Left lung (tissue), 10 donors: ENCODE data around the gene FGGY. TPM values are rescaled to one million over a fixed set of nuclear protein-coding genes. Genes with fewer than 3 reads are reported as not detected.

Experiments used
- ATAC-seq: fragments of 200-7000 bp; cut with Tn5 transposase; one replicate; pipeline ENCODE4 v1.9.1; 2020; ENCODE audit warnings: moderate library complexity
- DNase-seq, 4 donors: peaks; one replicate each; pipeline ENCODE4 v3.0.0-alpha.2; 2013 to 2020
- H3K27ac ChIP-seq, 2 donors: fragments of 200-600 bp; sonication (generic) in 1 of 2; one replicate each; pipeline versions ENCODE4 v1.5.0 to v1.8.0; 2020 to 2021
- H3K27me3 ChIP-seq, 2 donors: fragments of 200-600 bp; sonication (generic) in 1 of 2; one replicate each; pipeline versions ENCODE4 v1.5.0 to v1.8.0; 2020 to 2021
- H3K36me3 ChIP-seq, 2 donors: fragments of 200-600 bp; sonication (generic) in 1 of 2; one replicate each; pipeline versions ENCODE4 v1.5.0 to v1.8.0; 2020 to 2021
- H3K4me1 ChIP-seq, 2 donors: fragments of 200-600 bp; one replicate each; pipeline ENCODE4 v1.8.0; 2021
- H3K4me3 ChIP-seq, 2 donors: fragments of 200-600 bp; sonication (generic) in 1 of 2; one replicate each; pipeline versions ENCODE4 v1.5.0 to v1.8.0; 2020 to 2021; ENCODE audit warnings: mild to moderate bottlenecking in 1 of 2
- H3K9me3 ChIP-seq, 2 donors: fragments of 200-600 bp; sonication (generic) in 1 of 2; one replicate each; pipeline versions ENCODE4 v1.5.0 to v1.8.0; 2020 to 2021
- CTCF ChIP-seq, 2 donors: fragments of 200-600 bp; sonication (generic) in 1 of 2; IDR thresholded peaks; one replicate each; pipeline versions ENCODE4 v1.5.0 to v1.8.0; 2021; ENCODE audit warnings: antibody characterized with exemption in 2 of 2
- intact Hi-C, 2 donors: fragments of 100-400 bp; cut with DNase I; formaldehyde crosslinking; loops; one replicate each; pipeline versions ENCODE4 v1.11.2 to v1.14.2; 2022
- polyA plus RNA-seq, 6 donors: library from polyadenylated mRNA; unstranded; fragments of 120-200 nt; gene quantifications; one replicate each; pipeline ENCODE4 v1.2.1, GENCODE V29; 2013; ENCODE audit not compliant: insufficient read length in 6 of 6
- total RNA-seq, 2 donors: library from RNA; stranded (reverse); fragmentation: NEBNext Ultra II Directional; extraction: Animal tissue kit (Norgen Biotek cat#: 25700); gene quantifications; one replicate each; pipeline ENCODE4 v1.2.1, GENCODE V29; 2021
- donor health status: DM: no; HTN: yes; CAD: no.
- donor health status: DM: no; HTN: no; CAD: no.

Gene FGGY
- total and polyA plus RNA-seq, 8 donors: 13.5 to 22.7 (median 18.4) TPM

GRCh38 chr1:59738152-59738551 is 441.3 kb downstream of the FGGY start:
- DNase-seq (no peak), ATAC-seq (no peak)
- Histone ChIP-seq H3K27me3 (no peaks in the 10 kb centered on the region), H3K4me1 (peaks cover 0 to 9% of the 10 kb centered on the region in 2 donors), H3K4me3 (no peak overlapping the region), H3K27ac (no peak overlapping the region), H3K36me3 (no peaks in the 10 kb centered on the region), H3K9me3 (peaks cover 0 to 15% of the 10 kb centered on the region in 2 donors)
- intact Hi-C loops: no loop called here
- TF ChIP-seq CTCF (IDR thresholded peaks at IDR 0.05): no peak

GRCh38 chr1:59738591-59739015 is 441.7 kb downstream of the FGGY start:
- ATAC-seq: no peak
- no peak for TF ChIP-seq CTCF (IDR thresholded peaks at IDR 0.05)
- DNase-seq: no peak
- Histone ChIP-seq H3K4me3 (no peak overlapping the region), H3K27ac (no peak overlapping the region), H3K9me3 (peaks cover 0 to 15% of the 10 kb centered on the region in 2 donors), H3K4me1 (peaks cover 0 to 13% of the 10 kb centered on the region in 2 donors), H3K27me3 (no peaks in the 10 kb centered on the region), H3K36me3 (no peaks in the 10 kb centered on the region)
- intact Hi-C loops: no loop called here

- TF ChIP-seq CTCF (IDR thresholded peaks at IDR 0.05): no peak
- H3K4me1 ChIP-seq: peaks cover 0 to 18% of the 10 kb centered on the region in 2 donors
- ATAC-seq (no peak), DNase-seq (no peak)
- H3K27ac ChIP-seq: no peak overlapping the region
- H3K9me3 ChIP-seq: peaks cover 0 to 15% of the 10 kb centered on the region in 2 donors
- no peaks in the 10 kb centered on the region for H3K36me3 ChIP-seq
- no peaks in the 10 kb centered on the region for H3K27me3 ChIP-seq
- intact Hi-C loops: no loop called here
- H3K4me3 ChIP-seq: no peak overlapping the region
These were observed 442.2 kb downstream of the FGGY start for GRCh38 chr1:59739111-59739510.

- no peak for TF ChIP-seq CTCF (IDR thresholded peaks at IDR 0.05)
- no peaks in the 10 kb centered on the region for H3K27me3 ChIP-seq
- H3K4me3 ChIP-seq: no peak overlapping the region
- H3K27ac ChIP-seq: peak overlapping the region; percentile 60 to 68
- DNase-seq (no peak), ATAC-seq (no peak)
- intact Hi-C loops: no loop called here
- H3K9me3 ChIP-seq: no peaks in the 10 kb centered on the region
- no peaks in the 10 kb centered on the region for H3K36me3 ChIP-seq
- peaks cover 0 to 27% of the 10 kb centered on the region in 2 donors for H3K4me1 ChIP-seq
These were observed 445.6 kb downstream of the FGGY start for GRCh38 chr1:59742526-59742925.

GRCh38 chr1:59743324-59744091 is 446.6 kb downstream of the FGGY start:
- peak; percentile 78 for ATAC-seq

More at GRCh38 chr1:59743324-59744091, 446.6 kb downstream of the FGGY start:
- TF ChIP-seq CTCF (IDR thresholded peaks at IDR 0.05): no peak
- Histone ChIP-seq H3K4me3 (no peak overlapping the region), H3K4me1 (peaks cover 0 to 27% of the 10 kb centered on the region in 2 donors), H3K9me3 (no peaks in the 10 kb centered on the region), H3K27me3 (no peaks in the 10 kb centered on the region), H3K36me3 (no peaks in the 10 kb centered on the region), H3K27ac (peak overlapping the region; percentile 60 to 68)
- peak in 2 of 4 donors; percentile 30 to 41 for DNase-seq
- intact Hi-C loops: no loop called here
